A549 (cell line): ENCODE data around the gene SAPCD1.

Source experiments
- MAZ ChIP-seq: fragments of 150-350 bp; IDR thresholded peaks from 2 replicates; pipeline ENCODE4 v1.6.1; 2014; ENCODE audit warnings: antibody characterized with exemption, low read depth, low read length, borderline replicate concordance
- TF ChIP-seq, protein P1 (sequence below): fragments of >200 bp; sonication (Bioruptor Twin); formaldehyde crosslinking; IDR thresholded peaks from 3 replicates; pipeline ENCODE4 v1.5.1; 2016

DNA sequence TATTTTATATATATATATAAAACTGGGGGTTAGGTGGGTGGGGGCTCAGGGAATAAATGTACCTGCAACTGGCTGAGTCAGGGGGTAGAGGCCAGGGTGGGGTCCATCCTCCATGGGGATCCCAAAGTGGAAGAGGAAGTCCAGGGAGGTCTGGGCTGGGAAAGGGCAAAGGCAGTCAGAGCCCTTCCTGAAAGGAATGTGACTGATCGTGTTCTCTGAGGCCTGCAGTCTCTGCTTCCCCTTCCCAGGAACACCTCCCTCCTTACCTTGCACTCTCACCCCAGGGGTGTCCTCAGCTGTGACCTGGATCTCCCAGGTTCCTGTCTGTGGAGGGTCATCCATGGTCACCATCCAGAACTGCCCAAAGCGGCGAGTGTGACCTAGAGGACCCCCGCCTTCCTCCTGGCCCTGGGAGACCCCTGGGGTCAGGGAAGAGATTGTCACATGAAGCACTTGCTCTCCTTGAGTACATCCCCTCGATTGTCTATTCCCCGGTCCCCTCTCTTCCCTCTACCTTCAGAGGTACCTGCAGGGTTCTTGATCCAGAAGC is 4.7 kb downstream of the SAPCD1 start:
- TF ChIP-seq, protein P1, sequence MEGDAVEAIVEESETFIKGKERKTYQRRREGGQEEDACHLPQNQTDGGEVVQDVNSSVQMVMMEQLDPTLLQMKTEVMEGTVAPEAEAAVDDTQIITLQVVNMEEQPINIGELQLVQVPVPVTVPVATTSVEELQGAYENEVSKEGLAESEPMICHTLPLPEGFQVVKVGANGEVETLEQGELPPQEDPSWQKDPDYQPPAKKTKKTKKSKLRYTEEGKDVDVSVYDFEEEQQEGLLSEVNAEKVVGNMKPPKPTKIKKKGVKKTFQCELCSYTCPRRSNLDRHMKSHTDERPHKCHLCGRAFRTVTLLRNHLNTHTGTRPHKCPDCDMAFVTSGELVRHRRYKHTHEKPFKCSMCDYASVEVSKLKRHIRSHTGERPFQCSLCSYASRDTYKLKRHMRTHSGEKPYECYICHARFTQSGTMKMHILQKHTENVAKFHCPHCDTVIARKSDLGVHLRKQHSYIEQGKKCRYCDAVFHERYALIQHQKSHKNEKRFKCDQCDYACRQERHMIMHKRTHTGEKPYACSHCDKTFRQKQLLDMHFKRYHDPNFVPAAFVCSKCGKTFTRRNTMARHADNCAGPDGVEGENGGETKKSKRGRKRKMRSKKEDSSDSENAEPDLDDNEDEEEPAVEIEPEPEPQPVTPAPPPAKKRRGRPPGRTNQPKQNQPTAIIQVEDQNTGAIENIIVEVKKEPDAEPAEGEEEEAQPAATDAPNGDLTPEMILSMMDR = no peak
- TF ChIP-seq MAZ = no peak
